GM11168 (cell line): Measurements from ENCODE around the gene ROR2.
"Not testable (repeated sequence)": the region's sequence is repeated elsewhere in the genome, so short reads cannot be mapped to it uniquely, and the experiment has no call there.

Source experiments
- in situ Hi-C: fragments of 300-500 bp; cut with MboI; formaldehyde crosslinking; loops from one replicate; pipeline ENCODE4 v1.12.0; 2022; ENCODE audit warnings: low sequenced_read_pairs; ENCODE audit not compliant: unreplicated experiment

Gene ROR2

GRCh38 chr9:91929331-91929730, 20.7 kb downstream of the ROR2 start:
- in situ Hi-C loops: no loop called here

- in situ Hi-C loops: no loop called here
Measured at GRCh38 chr9:91927922-91928510, 22.0 kb downstream of the ROR2 start.

- in situ Hi-C loops: no loop called here
Measured at GRCh38 chr9:91924090-91924489, 25.9 kb downstream of the ROR2 start.

GRCh38 chr9:91923145-91923544, 26.9 kb downstream of the ROR2 start:
- in situ Hi-C loops: no loop called here

GRCh38 chr9:91921371-91921770, 28.7 kb downstream of the ROR2 start:
- in situ Hi-C loops: no loop called here

- in situ Hi-C loops: no loop called here
Measured at GRCh38 chr9:91920630-91921350, 29.2 kb downstream of the ROR2 start.

- in situ Hi-C loops: no loop called here
Measured at GRCh38 chr9:91919621-91920020, 30.4 kb downstream of the ROR2 start.

GRCh38 chr9:91917436-91917835, 32.6 kb downstream of the ROR2 start:
- in situ Hi-C loops: no loop called here

- in situ Hi-C loops: no loop called here
Measured at GRCh38 chr9:91915524-91916263, 34.3 kb downstream of the ROR2 start.

GRCh38 chr9:91914937-91915336, 35.1 kb downstream of the ROR2 start:
- in situ Hi-C loops: no loop called here

- in situ Hi-C loops: no loop called here
Measured at GRCh38 chr9:91914404-91914803, 35.6 kb downstream of the ROR2 start.

GRCh38 chr9:91913986-91914385, 36.0 kb downstream of the ROR2 start:
- in situ Hi-C loops: no loop called here

- in situ Hi-C loops: no loop called here
Measured at GRCh38 chr9:91913096-91913495, 36.9 kb downstream of the ROR2 start.

- in situ Hi-C loops: no loop called here
Measured at GRCh38 chr9:91911657-91912056, 38.4 kb downstream of the ROR2 start.

GRCh38 chr9:91909256-91909655, 40.8 kb downstream of the ROR2 start:
- in situ Hi-C loops: not testable (repeated sequence)

GRCh38 chr9:91908746-91909145, 41.3 kb downstream of the ROR2 start:
- in situ Hi-C loops: no loop called here

- in situ Hi-C loops: no loop called here
Measured at GRCh38 chr9:91908293-91908623, 41.8 kb downstream of the ROR2 start.

- in situ Hi-C loops: no loop called here
Measured at GRCh38 chr9:91907484-91908292, 42.3 kb downstream of the ROR2 start.

- in situ Hi-C loops: no loop called here
Measured at GRCh38 chr9:91905991-91906469, 44.0 kb downstream of the ROR2 start.

GRCh38 chr9:91905237-91905650, 44.8 kb downstream of the ROR2 start:
- in situ Hi-C loops: no loop called here
